Fibroblast of skin of left biceps (primary cell): ENCODE data around the gene SASH1.

Experiments used
- DNase-seq, 2 experiments: peaks; one replicate each; pipeline ENCODE4 v3.0.0-alpha.2; 2013; ENCODE audit warnings: low read depth in 2 of 2

SASH1 gene

DNA sequence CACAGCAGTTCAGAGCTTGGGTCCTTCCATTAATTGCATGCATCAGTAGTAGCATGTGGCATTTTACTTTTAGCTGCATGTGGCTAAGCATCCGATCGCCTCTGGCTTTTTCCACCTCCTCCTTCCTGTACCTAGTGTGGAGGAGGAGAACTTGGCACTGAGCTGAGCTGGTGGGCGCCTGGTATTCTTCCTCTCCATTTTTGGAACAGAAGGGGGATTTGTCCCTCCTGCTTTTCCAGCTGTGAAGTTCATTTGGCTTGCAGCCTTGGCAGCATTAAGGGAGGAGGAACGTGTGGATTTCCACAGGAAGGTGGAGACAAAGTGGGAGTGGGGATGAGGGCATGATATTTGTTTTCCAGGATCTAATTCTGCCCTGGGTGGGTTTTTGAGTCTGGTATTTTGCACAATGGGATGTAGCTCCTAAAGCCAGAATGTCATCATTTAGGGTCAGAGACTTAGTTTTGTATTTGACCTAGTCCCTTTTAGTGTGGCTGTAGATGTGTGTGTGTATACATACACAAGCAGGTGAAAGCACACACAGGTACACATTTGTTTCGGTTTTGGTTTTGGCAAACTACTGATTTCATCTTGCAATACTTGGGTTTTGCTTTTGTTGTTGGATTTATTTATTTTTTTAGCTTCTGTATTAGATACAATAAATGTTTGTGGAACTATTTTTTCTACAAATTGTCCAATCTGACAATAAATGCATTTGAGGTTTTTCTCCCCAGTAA lies 90.0 kb downstream of the SASH1 start:
- no peak for DNase-seq

DNA sequence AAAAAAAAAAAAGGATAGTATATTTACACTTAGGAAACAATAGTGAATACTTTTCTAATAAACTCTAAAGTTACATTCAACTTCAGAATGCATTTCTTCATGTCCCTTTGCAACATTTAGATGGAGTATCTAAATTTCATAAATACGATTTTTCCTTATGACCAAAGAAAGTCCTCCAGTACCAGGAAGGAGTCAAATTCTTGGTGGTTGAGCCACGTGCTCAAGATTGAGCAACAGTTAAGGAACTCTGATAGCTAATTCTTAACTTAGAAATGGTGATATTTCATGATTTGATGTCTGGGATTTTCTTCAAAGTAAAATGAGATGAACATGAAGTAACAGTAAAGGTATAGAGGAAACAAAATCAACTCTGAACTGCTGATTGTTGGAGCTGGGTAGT lies 92.7 kb downstream of the SASH1 start:
- DNase-seq: no peak

DNA sequence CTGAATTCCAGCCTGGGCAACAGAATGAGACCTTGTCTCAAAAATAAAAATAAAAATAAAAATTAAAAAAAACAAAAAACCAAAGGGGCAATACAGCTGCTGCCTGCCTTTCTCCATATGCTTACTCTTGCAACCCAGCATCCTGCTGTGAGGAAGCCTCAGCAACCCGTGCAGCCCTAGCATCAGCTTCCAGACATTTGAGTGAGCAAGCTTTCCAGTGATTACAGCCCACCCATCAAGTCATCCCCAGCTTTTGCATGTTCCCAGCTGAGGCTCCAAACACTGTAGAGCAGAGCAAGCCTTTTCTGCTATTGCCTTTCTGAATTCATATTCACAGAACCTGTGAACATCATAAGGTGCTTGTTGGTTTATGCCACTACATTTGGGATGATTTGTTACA lies 93.8 kb downstream of the SASH1 start:
- no peak for DNase-seq

DNA sequence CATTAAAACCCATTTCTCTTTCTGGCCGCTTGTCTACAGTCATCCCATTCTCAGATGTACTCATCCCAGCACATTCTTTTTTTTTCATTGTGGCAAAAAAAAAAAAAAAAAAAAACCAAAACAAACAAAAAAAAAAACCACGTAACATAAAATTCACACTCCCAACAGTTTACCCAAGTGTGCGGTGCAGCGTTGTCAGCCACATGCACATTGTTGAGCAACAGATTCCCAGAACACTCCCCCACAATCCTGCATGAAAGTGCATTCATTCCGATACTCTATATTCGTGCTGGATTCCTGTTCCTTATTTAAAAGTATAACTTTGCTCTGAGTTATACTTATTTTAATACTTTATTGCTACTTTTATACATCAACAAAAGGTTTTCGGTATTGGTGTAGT lies 96.0 kb downstream of the SASH1 start:
- DNase-seq: no peak

DNA sequence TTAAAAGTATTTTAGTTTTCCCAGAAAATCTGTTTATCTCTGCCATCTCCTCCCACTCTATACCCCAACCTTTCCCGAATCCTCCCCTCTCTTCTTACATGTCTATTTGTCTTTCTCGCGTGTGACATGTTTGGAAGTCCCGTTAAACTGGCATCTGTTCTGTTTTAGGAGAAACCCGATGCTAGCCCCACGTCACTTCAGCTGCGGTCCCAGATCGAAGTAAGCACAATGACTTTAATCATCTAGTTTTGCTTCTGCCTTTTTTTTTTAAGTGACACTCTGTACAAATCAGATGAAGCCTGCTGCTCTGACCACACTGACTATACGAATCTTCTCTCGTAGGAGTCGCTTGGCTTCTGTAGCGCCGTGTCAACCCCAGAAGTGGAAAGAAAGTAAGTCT lies 97.4 kb downstream of the SASH1 start:
- no peak for DNase-seq

DNA sequence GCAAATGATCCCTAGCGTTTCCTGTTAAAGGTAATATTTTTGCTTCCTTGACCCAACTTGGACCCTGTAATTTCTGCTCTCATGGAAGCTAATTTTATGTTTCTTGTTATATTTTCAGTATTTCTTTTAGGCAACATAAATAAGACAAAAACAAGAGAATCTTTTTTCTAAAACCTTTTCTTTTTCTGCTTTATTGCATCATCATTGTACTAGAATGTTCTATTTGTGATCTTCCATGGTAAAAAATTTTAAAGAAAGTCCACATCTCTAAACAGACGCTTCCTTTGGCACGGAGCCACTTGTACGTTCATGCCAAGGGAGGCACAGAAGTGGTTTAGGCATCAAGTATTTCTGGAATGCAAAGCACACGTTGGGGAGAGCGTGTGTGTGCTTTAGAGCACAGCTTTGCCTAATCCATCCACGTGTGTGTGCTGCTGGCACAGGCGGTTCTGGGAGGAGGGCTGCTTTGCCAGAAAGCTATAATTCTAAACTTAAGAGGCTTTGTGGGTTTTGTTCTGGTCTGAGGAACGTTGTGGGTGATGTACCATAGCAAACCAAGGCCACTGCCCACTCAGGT lies 98.3 kb downstream of the SASH1 start:
- DNase-seq: peak; percentile 82 to 86

DNA sequence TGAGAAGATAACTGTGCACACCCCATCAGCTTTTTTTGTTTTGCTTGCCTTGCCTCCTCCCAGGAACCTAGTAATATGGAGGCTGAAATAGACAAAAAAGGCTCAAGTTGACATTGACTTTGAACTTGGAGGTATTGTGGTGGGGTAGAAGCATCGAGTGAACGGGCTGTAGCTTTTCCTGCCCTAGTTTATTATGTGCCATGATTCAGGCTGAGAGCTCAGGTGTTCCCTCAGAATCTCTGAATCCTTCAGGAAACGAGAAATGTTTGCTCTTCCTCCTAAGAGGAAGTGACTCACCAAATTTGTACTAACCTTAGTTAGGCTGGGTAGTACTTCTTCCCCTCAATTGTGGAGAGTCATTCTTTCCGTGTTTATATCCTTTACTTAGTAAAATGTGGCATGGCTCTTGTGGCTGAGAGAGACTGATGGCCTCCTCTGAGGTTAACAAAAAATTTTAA lies 98.8 kb downstream of the SASH1 start:
- no peak for DNase-seq

DNA sequence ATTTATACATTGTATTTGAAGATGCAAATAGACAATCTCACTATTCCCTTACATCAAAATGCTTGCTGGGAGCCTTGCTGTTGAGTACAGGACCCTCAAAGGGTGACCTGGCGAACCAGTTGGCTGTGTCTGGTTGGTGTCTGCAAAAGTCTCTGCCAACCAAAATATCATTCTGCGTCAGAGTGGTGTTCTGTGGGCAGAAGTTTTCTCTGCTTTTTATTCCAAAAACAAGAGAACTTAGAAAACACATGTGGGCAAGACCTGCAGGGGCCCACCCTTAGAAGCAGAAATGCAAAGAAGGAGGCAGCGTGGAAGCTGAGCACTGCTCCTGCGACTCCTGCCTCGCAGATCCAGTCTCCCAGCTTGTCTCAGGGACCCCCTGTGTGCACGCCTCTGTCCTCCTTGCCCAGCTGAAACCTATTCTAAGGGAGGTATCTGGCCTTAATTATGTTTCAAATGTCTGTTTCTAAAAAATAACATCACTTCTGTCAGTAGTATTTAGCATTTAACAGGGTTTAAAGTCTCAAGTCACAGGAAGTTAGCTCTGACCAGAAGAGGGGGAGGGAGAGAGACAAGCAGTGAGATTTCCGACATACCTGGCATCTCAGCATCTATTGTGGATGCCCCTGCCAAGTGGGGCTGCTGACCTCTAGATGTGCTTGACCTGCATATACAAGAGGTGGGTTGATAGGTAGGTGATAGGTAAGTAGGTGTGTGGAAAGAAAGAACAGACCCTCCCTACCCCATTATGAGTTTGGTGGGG lies 101.3 kb downstream of the SASH1 start:
- no peak for DNase-seq

DNA sequence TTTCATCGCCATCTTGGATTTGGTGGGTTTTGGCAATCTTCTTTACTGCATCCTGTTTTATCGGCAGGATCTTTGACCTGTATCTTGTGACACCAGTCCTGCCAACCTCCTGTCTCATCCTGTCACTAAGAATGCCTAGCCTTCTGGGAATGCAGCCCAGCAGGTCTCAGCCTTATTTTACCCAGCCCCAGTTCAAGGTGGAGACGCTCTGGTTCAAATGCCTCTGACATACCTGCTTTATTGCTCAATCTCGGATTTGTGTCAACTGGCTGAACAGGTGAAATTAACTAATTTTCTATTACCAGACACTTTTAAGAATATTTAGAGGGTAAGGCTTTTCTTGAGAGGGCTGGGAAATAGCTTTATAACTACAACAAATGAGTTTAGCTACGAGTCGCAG lies 102.5 kb downstream of the SASH1 start:
- no peak for DNase-seq

DNA sequence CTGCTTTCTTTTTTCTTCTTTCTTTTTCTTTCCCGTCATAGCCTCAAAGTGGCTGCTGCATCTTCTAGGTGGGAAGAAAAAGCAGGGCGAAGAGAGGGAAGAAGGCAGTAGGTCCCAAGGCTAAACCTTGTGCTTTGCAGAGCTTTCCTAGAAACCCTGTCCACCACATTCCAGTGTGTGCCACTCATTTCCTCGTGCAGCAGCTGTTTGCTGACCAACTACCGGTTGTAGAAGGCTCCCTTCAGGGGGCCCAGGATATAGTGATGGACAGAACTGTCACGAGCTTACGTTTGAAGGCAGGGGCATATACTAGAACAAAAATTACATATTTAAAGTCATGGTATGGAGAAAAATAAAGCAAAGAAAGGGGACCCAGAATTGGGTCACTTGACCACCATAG lies 103.0 kb downstream of the SASH1 start:
- DNase-seq: no peak

DNA sequence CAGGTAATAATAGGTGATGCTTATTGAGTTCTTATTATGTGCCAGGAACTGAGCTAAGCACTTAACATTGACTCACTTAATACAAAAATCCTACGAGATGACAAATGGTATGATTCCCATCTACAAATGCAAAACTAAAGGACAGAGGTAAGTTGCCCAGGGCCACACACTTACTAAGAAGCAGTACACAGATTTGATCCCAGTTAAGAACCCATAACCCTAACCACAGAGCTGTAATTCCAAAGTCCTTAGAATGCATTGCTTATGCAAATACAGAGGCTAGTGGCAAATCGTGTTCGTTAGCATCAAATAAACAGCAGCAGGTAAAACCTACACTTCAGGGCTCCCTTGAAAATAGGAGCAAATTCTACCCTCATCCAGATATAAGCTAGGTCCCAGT lies 104.0 kb downstream of the SASH1 start:
- DNase-seq: no peak

DNA sequence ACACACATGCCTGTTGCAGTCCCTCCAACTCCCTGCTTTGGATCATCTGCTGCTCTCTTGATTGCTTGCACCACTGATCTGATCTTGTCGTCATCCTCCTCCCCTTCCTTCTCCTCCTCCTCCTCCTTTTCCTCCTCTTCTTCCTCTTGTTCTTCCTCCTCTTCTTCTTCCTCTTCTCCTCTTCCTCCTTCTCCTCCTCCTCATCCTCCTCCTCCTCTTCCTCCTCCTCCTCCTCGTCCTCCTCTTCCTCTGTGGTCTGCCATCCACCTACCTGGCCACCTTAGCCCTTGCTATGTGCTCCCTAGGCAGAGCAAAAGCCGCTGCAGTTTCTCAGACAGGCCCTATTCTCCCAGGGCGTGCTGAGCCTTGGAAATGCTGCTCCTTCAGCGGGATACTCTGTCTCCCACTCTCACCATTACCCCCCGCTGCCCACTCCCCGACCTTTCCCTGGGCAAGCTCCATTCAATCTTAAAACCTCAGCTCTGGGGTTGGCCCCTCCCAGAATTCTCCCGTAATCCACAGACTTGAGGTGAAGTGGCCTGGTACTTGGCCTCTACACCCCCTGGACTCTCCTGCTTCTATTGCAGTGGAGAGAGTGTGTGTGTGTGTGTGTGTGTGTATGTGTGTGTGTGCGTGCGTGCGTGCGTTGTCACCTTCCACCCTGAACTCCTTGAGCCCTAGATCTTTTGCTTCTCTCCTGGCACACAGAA lies 105.0 kb downstream of the SASH1 start:
- DNase-seq: no peak

DNA sequence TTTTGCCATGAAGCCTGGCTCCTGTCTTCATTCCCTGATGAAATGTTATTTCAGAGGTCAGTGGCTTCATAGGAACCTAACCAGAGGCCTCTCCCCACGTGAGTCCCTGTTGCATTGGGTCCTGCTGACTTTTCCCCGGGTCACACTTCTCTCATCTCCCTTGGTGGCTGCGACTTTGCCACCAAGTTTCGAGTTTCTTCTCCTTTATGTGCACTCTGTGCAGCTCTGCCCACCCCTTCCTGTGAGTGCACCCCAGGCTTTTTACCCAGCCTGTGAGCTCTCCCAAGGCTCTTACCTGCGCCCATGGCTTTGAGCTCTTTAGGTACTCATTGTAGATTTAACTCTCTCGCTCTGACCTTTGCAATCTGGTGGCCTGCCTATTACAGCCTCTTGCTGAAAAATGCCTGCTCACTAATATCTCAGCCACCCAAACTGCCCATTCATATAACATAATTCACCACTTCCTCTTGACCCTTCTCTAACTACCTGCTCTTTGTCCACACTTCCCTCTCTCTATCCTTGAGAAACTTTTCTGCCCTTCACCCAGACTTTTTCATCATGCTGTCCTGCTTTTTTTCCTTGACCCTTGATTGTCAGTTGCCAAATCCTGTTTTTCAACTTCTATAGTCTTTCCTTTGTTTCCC lies 105.9 kb downstream of the SASH1 start:
- no peak for DNase-seq

DNA sequence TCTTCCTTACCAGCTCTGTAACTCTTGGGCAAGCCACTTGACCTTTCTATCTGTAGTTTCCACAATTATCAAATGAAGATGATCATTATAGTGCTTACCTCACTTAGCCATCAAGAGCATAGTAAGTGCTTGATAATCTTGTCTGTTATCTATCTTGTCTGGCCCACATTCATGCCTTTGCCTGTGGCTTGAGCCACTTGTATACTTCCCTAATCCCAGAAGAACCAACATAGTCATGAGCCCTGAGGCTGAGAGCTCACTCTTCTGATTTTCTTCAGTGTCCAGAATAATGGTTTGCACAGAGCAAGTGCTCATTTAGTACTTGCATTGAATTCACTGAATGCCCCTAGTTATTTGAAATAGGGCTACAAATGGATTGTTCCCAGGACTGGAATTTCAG lies 108.2 kb downstream of the SASH1 start:
- DNase-seq: no peak

DNA sequence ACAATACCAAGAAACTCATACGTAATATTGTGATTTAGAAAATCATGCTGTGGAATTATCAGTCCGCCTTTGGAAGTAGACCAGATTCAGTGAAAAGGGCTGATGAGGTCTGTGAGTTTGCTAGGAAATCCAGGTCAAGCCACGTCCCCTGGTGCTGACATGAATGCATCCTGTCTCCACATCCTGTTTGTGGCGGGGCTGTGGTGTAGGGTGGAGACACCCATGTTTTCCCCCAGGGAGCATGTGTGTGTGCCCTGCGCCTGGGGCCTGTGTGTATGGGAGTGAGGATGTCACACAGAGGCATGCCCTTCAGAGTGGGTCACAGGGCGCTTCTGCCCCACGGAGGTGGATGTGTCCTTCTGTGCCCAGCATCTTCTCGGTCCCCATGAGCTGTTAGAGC lies 109.1 kb downstream of the SASH1 start:
- DNase-seq: no peak

DNA sequence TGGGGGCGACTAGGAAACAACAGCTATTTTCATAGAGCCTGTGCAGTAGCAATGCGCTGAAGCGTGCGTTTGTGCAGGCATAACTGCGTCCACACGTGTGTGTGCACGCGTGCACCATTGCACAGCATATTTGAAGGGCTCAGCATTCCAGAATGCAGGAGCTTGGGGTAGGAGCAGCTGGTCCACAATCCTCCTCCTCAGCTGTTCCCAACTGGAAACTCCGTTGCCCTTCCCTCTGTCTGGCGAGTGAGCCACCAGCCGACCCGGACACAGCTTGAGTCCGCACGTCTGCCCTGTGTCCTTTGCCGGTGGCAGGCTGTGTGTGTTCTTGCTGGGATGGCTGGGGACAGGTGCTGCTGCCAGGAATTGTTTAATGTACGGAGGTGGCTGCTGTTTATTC lies 110.2 kb downstream of the SASH1 start:
- DNase-seq: no peak

DNA sequence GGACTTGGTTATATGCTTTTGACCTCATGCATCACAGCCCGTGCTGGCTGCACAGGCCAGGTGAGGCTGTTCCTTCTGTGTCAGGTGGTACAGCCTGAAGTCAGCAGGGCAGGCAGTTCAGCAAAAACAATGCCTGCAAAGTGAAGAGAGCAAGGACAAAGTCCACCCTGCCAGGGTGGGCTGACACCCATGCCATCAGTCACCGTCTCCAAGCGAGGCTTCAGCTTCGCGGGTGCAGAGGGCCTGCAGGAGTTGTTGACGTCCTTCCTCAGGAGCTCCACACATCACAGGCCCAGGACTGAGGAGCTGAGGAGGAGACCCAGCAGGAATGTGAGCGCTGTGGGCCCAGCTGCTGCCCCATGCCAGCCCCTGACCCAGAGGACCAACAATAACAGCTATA lies 111.3 kb downstream of the SASH1 start:
- DNase-seq: no peak

DNA sequence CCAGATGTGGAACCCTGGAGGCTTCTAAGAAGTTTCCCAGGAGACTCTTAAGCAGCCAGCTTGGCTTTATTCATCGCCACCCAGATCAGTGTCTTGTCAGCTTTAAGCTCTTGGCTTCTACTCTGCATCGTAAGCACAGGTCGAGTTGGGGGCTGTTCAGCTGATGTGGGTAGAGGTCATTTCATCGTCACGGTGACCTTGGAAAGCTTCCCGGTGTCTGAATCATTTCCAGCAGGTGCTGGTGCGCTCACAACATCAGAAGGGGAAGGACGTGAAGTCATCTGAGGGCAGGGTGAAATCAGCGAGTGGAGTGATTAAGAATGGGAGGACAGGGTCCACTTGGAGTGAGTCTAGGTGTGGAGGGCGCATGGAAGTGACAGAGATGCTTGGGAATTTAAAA lies 112.6 kb downstream of the SASH1 start:
- DNase-seq: no peak

DNA sequence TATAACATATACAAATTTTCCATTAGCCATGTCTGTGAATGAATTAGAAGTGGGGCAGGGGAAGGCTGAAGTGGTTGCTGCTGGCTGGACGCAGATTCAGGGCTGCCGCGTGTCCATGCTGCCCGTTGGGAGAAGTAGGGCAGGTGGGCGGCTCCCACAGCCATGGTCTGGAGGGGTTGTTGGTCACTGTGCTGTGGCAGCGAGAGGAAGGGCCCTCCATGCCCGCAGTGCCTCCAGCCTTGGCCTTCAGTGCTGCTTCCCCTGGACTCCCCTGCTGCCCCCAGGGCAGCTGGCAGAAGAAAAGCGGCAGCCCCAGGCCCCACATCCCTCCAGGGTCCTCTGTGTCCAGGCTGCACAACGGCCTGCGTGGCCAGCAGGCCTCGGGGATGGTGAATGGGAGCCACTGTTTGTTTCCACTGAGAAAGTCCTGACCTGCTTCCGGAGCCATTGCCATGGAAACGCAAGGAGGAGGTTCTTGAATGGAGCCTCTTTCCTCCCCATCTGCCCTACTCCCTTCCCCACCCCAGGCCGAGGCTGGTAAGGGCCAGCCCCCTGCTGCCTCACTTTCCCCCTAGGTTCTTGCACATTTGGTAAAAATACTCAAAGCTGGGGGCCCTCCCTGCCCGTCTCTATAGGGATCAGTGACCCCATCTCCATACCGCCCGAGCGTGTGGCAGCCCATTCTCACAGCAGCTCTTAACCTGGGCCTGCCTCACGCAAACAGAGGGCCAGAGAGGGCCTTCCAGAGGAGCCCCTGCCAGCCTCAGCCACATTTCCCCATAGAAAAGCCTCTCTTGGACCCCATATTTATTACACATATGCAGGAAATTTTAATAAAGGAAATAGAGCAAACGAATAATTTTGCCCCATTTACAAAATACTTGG lies 113.3 kb downstream of the SASH1 start:
- DNase-seq: no peak

DNA sequence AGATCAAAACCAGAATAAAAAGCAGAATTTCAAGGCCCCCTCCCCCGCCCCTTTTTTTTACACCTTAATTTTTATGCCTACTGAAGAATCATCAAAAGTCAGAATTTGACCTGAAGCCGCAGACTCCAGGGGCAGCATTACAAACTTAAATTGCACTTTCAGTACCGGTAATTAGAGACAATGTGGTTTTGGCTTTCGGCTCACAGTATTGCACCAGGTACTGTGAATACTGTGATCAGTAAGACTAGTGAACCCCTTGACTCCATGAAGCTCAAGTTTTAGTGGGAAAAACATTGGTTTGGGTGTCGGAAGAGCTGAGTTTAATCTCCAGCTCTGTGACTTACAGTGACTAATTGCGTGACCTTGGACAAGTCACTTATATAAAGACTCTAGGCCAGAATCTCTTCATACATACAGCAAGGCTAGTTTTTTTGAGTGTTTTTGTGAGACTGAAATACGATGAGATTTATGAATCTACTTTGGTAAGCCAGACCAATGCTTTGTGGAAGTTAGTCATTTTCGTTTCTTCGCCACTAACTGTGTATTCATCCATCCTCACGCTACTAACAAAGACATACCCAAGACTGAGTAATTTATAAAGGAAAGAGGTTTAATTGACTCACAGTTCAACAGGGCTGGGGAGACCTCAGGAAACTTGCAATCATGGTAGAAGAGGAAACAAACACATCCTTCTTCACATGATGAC lies 114.7 kb downstream of the SASH1 start:
- DNase-seq: no peak

DNA sequence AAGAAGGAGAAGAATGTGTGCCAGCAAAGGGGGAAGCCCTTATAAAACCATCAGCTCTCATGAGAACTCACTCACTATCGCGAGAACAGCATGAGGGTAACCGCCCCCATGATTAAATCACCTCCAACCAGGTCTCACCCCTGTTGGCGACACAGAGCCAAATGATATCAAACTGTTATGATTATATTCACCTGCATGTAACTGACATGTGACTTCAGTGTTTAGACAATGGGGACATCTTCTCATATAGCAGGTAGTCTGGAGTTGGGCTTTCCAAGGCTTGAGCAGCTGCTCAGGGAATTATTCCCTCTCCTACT lies 115.2 kb downstream of the SASH1 start:
- DNase-seq: no peak
